Mesendoderm (in vitro differentiated cells): ENCODE data around the gene ERFE.

ENCODE experiments used
- DNase-seq: peaks from one replicate; pipeline ENCODE4 v3.0.0; 2013
- H2AK5ac ChIP-seq: 2 replicates; pipeline ENCODE4 v1.6.1; 2013; ENCODE audit warnings: low read length, inconsistent platforms
- H2BK120ac ChIP-seq: 2 replicates; pipeline ENCODE4 v1.6.1; 2013; ENCODE audit warnings: low read depth, mild to moderate bottlenecking, low read length, moderate library complexity, mixed read lengths
- H2BK15ac ChIP-seq: replicated peaks from 2 replicates; pipeline ENCODE4 v1.6.1; 2013; ENCODE audit warnings: low read depth, mild to moderate bottlenecking, moderate library complexity
- H2BK5ac ChIP-seq: 2 replicates; pipeline ENCODE4 v1.6.1; 2013; ENCODE audit warnings: low read length, inconsistent platforms
- H3K18ac ChIP-seq: 2 replicates; pipeline ENCODE4 v1.6.1; 2013; ENCODE audit warnings: mild to moderate bottlenecking, low read length, mixed read lengths
- H3K23ac ChIP-seq: one replicate; pipeline ENCODE4 v1.6.1; 2013; ENCODE audit warnings: low read length
- H3K27ac ChIP-seq: 2 replicates; pipeline ENCODE4 v1.5.1; 2013; ENCODE audit warnings: low read depth, mild to moderate bottlenecking, inconsistent platforms, low read length, moderate library complexity
- H3K27me3 ChIP-seq: 2 replicates; pipeline ENCODE4 v1.6.1; 2013; ENCODE audit warnings: low read length, control low read depth, mild to moderate bottlenecking, inconsistent platforms; ENCODE audit not compliant: insufficient read depth, poor library complexity
- H3K36me3 ChIP-seq: 2 replicates; pipeline ENCODE4 v1.6.1; 2013; ENCODE audit warnings: low read length, inconsistent platforms; ENCODE audit not compliant: control insufficient read depth, insufficient read depth
- H3K4ac ChIP-seq: one replicate; pipeline ENCODE4 v1.6.1; 2013; ENCODE audit warnings: low read depth, mild to moderate bottlenecking, low read length, moderate library complexity
- H3K4me1 ChIP-seq: 2 replicates; pipeline ENCODE4 v1.6.1; 2013; ENCODE audit warnings: low read depth, low read length, inconsistent platforms; ENCODE audit not compliant: control insufficient read depth
- H3K4me2 ChIP-seq: 2 replicates; pipeline ENCODE4 v1.6.1; 2013; ENCODE audit warnings: low read length
- H3K4me3 ChIP-seq: 2 replicates; pipeline ENCODE4 v1.5.1; 2013; ENCODE audit warnings: mild to moderate bottlenecking, low read length
- H3K56ac ChIP-seq: one replicate; pipeline ENCODE4 v1.6.1; 2013; ENCODE audit warnings: low read length
- H3K79me1 ChIP-seq: 2 replicates; pipeline ENCODE4 v1.6.1; 2013; ENCODE audit warnings: low read length, inconsistent platforms
- H3K79me2 ChIP-seq: 2 replicates; pipeline ENCODE4 v1.6.1; 2013; ENCODE audit warnings: mild to moderate bottlenecking, low read length; ENCODE audit not compliant: control insufficient read depth, insufficient read depth
- H3K9ac ChIP-seq: 2 replicates; pipeline ENCODE4 v1.6.1; 2013; ENCODE audit warnings: low read length, inconsistent platforms
- H4K5ac ChIP-seq: one replicate; pipeline ENCODE4 v1.6.1; 2013; ENCODE audit warnings: low read length
- H4K8ac ChIP-seq: one replicate; pipeline ENCODE4 v1.6.1; 2013; ENCODE audit warnings: low read depth, mild to moderate bottlenecking, control low read depth, low read length, moderate library complexity
- WGBS: extraction: QIAGEN DNeasy Blood & Tissue Kit; methylation state at CpG from one replicate; pipeline ENCODE4 v1.1.7; 2013; ENCODE audit warnings: low lambda C conversion rate, missing lambda C conversion rate; ENCODE audit not compliant: insufficient coverage; ENCODE audit errors: extremely low coverage; 5-methylcytosine and 5-hydroxymethylcytosine counted together

ERFE gene

GRCh38 chr2:238137885-238138284, 20.9 kb upstream of the ERFE start:
- no peak overlapping the region for H3K4ac ChIP-seq
- H2AK5ac ChIP-seq, result no peak overlapping the region
- H3K9ac ChIP-seq, result no peak overlapping the region
- WGBS, result no CpG with 5 or more reads among the region's 13 CpGs
- H3K4me1 ChIP-seq, result no peaks in the 10 kb centered on the region
- DNase-seq, result no peak
- H2BK120ac ChIP-seq, result no peak overlapping the region
- no peak overlapping the region for H3K4me2 ChIP-seq
- no peak overlapping the region for H3K27ac ChIP-seq
- no peaks in the 10 kb centered on the region for H3K79me1 ChIP-seq
- H3K23ac ChIP-seq, result no peak overlapping the region
- no peak overlapping the region for H2BK15ac ChIP-seq
- no peak overlapping the region for H3K18ac ChIP-seq
- no peak overlapping the region for H2BK5ac ChIP-seq
- H4K5ac ChIP-seq, result no peak overlapping the region
- no peak overlapping the region for H3K56ac ChIP-seq
- no peaks in the 10 kb centered on the region for H3K27me3 ChIP-seq
- no peak overlapping the region for H4K8ac ChIP-seq
- no peak overlapping the region for H3K4me3 ChIP-seq
- no peaks in the 10 kb centered on the region for H3K79me2 ChIP-seq
- no peaks in the 10 kb centered on the region for H3K36me3 ChIP-seq

DNA sequence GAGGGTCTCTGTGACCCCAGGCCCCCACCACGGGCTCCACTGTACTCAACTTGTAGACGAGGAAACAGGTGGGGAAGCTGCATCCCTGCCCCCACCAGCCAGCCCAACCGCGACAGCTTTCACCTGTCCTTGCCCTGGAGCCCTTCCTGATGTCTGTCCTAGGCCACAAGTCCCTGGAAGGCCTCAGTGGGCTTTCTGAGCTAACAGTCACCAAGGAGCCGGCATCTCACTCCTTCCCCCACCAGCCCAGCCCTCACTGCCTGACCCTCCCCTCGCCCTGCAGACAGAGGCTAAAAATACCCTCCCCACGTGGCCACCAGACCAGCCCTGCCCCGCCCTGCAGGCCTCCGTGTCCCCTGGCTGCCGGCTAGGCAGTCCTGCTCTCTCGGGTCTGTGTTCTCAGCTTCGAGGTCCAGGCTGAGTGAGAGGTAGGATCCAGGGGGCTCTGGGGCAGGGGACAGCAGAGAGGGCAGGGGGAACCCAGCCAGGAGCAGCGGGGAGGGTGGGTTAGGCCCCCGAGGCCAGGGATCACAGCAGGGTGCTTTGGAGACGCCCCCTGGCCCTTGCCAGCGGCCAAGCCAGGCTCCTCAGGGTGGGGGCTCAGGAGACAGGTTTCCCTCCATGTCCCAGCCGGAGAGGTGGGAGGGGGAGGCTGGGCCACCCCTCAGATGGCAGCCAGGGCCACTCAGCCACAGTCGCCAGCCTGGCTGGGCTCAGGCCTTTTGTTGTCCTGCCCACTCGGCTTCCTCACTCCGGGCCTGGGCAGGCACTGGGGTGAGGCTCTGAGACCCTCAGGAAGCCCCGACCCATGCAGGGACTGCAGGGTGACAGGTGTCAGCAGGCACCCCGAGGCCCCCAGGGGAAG, 20.2 kb upstream of the ERFE start, which contains the start of gene KLHL30:
TSS of gene KLHL30 (plus strand) at position 338 of the 865 bp plus-strand sequence. CDS start 2,087 bp downstream, outside the sequence.
- Histone ChIP-seq H2BK120ac (no peak within 1 kb of the TSS), H3K4me2 (no peak within 1 kb of the TSS), H3K4me3 (no peak within 1 kb of the TSS), H3K79me1 (no peaks in the 10 kb centered on the region), H3K79me2 (no peaks in the 10 kb centered on the region), H2AK5ac (no peak within 1 kb of the TSS), H3K56ac (no peak within 1 kb of the TSS), H3K4me1 (no peaks in the 10 kb centered on the region), H3K9ac (no peak within 1 kb of the TSS), H3K27me3 (no peaks in the 10 kb centered on the region), H3K27ac (no peak within 1 kb of the TSS), H3K23ac (no peak within 1 kb of the TSS), H2BK5ac (no peak within 1 kb of the TSS), H3K4ac (no peak within 1 kb of the TSS), H3K18ac (no peak within 1 kb of the TSS), H3K36me3 (no peaks in the 10 kb centered on the region), H4K8ac (no peak within 1 kb of the TSS), H2BK15ac (no peak within 1 kb of the TSS), H4K5ac (no peak within 1 kb of the TSS)
- no peak for DNase-seq
- no CpG with 5 or more reads among the region's 22 CpGs for WGBS

GRCh38 chr2:238139196-238140039, 19.4 kb upstream of the ERFE start:
- Histone ChIP-seq H3K27me3 (no peaks in the 10 kb centered on the region), H3K23ac (no peak overlapping the region), H3K79me1 (no peaks in the 10 kb centered on the region), H3K36me3 (no peaks in the 10 kb centered on the region), H4K8ac (no peak overlapping the region), H3K18ac (no peak overlapping the region), H4K5ac (no peak overlapping the region), H3K79me2 (no peaks in the 10 kb centered on the region), H2BK120ac (no peak overlapping the region), H3K27ac (no peak overlapping the region), H3K4me1 (no peaks in the 10 kb centered on the region), H3K9ac (no peak overlapping the region), H3K4me2 (no peak overlapping the region), H3K56ac (no peak overlapping the region), H2BK15ac (no peak overlapping the region), H2BK5ac (no peak overlapping the region), H2AK5ac (no peak overlapping the region), H3K4me3 (no peak overlapping the region), H3K4ac (no peak overlapping the region)
- no peak for DNase-seq
- no CpG with 5 or more reads among the region's 56 CpGs for WGBS

- no peak overlapping the region for H3K27ac ChIP-seq
- H4K5ac ChIP-seq, result no peak overlapping the region
- H3K4me1 ChIP-seq, result no peaks in the 10 kb centered on the region
- no peaks in the 10 kb centered on the region for H3K79me2 ChIP-seq
- H2BK15ac ChIP-seq, result no peak overlapping the region
- WGBS, result no CpG with 5 or more reads among the region's 7 CpGs
- H3K4me2 ChIP-seq, result no peak overlapping the region
- no peak overlapping the region for H3K56ac ChIP-seq
- H3K23ac ChIP-seq, result no peak overlapping the region
- no peak overlapping the region for H3K4me3 ChIP-seq
- H2BK120ac ChIP-seq, result no peak overlapping the region
- no peak overlapping the region for H2AK5ac ChIP-seq
- no peak overlapping the region for H3K9ac ChIP-seq
- no peak overlapping the region for H4K8ac ChIP-seq
- H3K27me3 ChIP-seq, result no peaks in the 10 kb centered on the region
- no peak for DNase-seq
- H3K79me1 ChIP-seq, result no peaks in the 10 kb centered on the region
- H3K36me3 ChIP-seq, result no peaks in the 10 kb centered on the region
- H3K4ac ChIP-seq, result no peak overlapping the region
- H3K18ac ChIP-seq, result no peak overlapping the region
- H2BK5ac ChIP-seq, result no peak overlapping the region
Observed at GRCh38 chr2:238140040-238140439, 18.7 kb upstream of the ERFE start.

DNA sequence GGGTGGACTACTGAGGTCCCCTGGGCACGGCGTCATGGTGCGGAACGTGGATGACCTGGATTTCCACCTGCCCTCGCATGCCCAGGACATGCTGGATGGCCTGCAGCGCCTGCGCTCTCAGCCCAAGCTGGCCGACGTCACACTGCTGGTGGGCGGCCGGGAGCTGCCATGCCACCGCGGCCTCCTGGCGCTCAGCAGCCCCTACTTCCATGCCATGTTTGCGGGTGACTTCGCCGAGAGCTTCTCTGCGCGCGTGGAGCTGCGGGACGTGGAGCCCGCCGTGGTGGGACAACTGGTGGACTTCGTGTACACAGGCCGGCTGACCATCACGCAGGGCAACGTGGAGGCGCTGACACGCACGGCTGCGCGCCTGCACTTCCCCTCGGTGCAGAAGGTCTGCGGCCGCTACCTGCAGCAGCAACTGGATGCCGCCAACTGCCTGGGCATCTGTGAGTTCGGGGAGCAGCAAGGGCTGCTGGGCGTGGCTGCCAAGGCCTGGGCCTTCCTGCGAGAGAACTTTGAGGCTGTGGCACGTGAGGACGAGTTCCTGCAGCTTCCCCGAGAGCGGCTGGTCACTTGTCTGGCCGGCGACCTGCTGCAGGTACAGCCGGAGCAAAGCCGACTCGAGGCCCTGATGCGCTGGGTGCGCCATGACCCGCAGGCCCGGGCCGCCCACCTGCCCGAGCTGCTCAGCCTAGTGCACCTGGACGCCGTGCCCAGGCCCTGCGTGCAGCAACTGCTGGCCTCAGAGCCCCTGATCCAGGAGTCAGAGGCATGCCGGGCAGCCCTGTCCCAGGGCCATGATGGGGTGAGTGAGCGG, 17.8 kb upstream of the ERFE start:
- no CpG with 5 or more reads among the region's 60 CpGs for WGBS
- H4K8ac ChIP-seq, result no peak overlapping the region
- H3K4me1 ChIP-seq, result no peaks in the 10 kb centered on the region
- H4K5ac ChIP-seq, result no peak overlapping the region
- no peak overlapping the region for H3K9ac ChIP-seq
- no peak overlapping the region for H3K23ac ChIP-seq
- H3K4me3 ChIP-seq, result no peak overlapping the region
- no peak overlapping the region for H2BK120ac ChIP-seq
- H2BK5ac ChIP-seq, result no peak overlapping the region
- no peak overlapping the region for H3K4me2 ChIP-seq
- H3K18ac ChIP-seq, result no peak overlapping the region
- H3K4ac ChIP-seq, result no peak overlapping the region
- H2AK5ac ChIP-seq, result no peak overlapping the region
- no peak overlapping the region for H3K27ac ChIP-seq
- no peak overlapping the region for H2BK15ac ChIP-seq
- H3K27me3 ChIP-seq, result no peaks in the 10 kb centered on the region
- H3K79me1 ChIP-seq, result no peaks in the 10 kb centered on the region
- no peaks in the 10 kb centered on the region for H3K79me2 ChIP-seq
- H3K36me3 ChIP-seq, result no peaks in the 10 kb centered on the region
- no peak overlapping the region for H3K56ac ChIP-seq
- DNase-seq, result no peak
